Fibroblast of lung (primary cell): Measurements from ENCODE around the gene CCDC146.
"Not testable (repeated sequence)": the region's sequence is repeated elsewhere in the genome, so short reads cannot be mapped to it uniquely, and the experiment has no call there.

Experiments used
- EZH2 ChIP-seq: IDR thresholded peaks from 2 replicates; pipeline ENCODE4 v1.5.1; 2012; ENCODE audit warnings: low read length, control low read depth, mild to moderate bottlenecking; ENCODE audit errors: missing control alignments
- TF ChIP-seq, protein P1 (sequence below), 2 donors: IDR thresholded peaks in 1 of 2; conservative IDR thresholded peaks in 1 of 2; 1 replicate in 1 of 2; 2 replicates in 1 of 2; pipeline ENCODE4 v1.5.1; 2011 to 2012; ENCODE audit warnings: low read length in 2 of 2, control low read depth in 1 of 2, inconsistent platforms in 1 of 2, low read depth in 1 of 2, mild to moderate bottlenecking in 1 of 2

DNA sequence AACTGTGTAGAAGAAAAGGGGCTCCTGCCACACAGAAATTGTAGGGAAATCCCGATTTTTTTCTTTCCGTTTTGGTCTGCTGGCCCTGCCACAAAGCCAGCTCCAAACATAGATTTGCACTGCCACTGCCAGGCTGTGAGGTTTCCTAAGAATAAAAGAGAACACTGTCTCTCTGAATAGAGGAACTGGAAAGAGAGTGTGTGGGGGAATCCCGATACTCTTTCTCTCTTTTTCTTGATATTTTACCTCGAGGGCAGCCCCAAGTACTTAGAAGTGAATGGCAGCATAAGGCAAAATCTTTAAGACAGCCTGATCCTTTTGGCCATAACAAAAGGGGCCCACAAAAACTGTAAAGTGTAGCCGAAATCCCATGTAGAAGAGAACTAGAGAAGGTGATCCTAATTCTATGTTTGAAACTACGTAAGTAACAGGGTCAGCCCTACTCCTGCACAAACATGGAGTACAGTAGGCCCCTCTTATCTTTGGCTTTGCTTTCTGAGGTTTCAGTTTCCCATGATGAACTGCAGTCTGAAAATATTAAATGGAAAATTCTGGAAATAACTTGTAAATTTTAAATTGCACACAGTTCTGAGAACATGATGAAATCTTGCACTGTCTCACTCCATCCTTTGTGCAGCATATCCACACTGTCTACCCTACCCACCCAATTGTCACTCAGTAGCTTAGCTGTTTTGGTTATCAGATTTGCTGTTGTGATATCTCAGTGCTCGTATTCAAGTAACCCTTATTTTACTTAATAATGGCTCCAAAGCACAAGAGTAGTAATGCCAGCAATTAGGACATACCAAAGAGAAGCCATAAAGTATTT lies 6.4 kb downstream of the CCDC146 start:
- TF ChIP-seq, protein P1, sequence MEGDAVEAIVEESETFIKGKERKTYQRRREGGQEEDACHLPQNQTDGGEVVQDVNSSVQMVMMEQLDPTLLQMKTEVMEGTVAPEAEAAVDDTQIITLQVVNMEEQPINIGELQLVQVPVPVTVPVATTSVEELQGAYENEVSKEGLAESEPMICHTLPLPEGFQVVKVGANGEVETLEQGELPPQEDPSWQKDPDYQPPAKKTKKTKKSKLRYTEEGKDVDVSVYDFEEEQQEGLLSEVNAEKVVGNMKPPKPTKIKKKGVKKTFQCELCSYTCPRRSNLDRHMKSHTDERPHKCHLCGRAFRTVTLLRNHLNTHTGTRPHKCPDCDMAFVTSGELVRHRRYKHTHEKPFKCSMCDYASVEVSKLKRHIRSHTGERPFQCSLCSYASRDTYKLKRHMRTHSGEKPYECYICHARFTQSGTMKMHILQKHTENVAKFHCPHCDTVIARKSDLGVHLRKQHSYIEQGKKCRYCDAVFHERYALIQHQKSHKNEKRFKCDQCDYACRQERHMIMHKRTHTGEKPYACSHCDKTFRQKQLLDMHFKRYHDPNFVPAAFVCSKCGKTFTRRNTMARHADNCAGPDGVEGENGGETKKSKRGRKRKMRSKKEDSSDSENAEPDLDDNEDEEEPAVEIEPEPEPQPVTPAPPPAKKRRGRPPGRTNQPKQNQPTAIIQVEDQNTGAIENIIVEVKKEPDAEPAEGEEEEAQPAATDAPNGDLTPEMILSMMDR (conservative IDR thresholded peaks at IDR 0.05 in 1 of 2, IDR thresholded peaks at IDR 0.05 in 1 of 2; ENCODE audit: low read depth in 1 of 2, low read length in 2 of 2): not testable (repeated sequence)
- not testable (repeated sequence) for TF ChIP-seq EZH2
